WTC11 (cell line): ENCODE results near the gene KLK2. TPM values are rescaled to one million over a fixed set of nuclear protein-coding genes. Genes with fewer than 3 reads are reported as not detected.

ENCODE experiments used
- ATAC-seq: fragments of 200-7000 bp; cut with Tn5 transposase; 2 replicates; pipeline ENCODE4 v1.10.0; 2021; ENCODE audit warnings: mild to moderate bottlenecking, moderate library complexity
- CTCF ChIA-PET: fragments of 300-600 bp; sonication (Branson Sonifier 250); formaldehyde crosslinking; loops from one replicate; lab custom pipeline; 2021; ENCODE audit warnings: antibody characterized with exemption; lab: Charles Lee
- POLR2A ChIA-PET: fragments of 350-600 bp; sonication (Branson Sonifier 250); formaldehyde crosslinking; loops from one replicate; lab custom pipeline; 2021; ENCODE audit warnings: antibody characterized with exemption; lab: Charles Lee
- DNase-seq: peaks from one replicate; pipeline ENCODE4 v3.0.0; 2021; ENCODE audit warnings: low spot score
- H3K27ac Mint-ChIP-seq: 2 replicates; pipeline ENCODE4 v1.8.0; 2021; ENCODE audit warnings: mixed read lengths
- H3K27me3 Mint-ChIP-seq: 2 replicates; pipeline ENCODE4 v1.8.0; 2021; ENCODE audit warnings: low read depth, mild to moderate bottlenecking, moderate library complexity, mixed read lengths
- H3K36me3 Mint-ChIP-seq: 2 replicates; pipeline ENCODE4 v1.8.0; 2021; ENCODE audit warnings: mixed read lengths
- H3K4me1 Mint-ChIP-seq: 2 replicates; pipeline ENCODE4 v1.8.0; 2022; ENCODE audit warnings: mixed read lengths
- H3K4me3 Mint-ChIP-seq: 2 replicates; pipeline ENCODE4 v1.8.0; 2021; ENCODE audit warnings: mild to moderate bottlenecking, moderate library complexity, mixed read lengths
- H3K9me3 Mint-ChIP-seq: 2 replicates; pipeline ENCODE4 v1.8.0; 2021; ENCODE audit warnings: mixed read lengths
- ATF1 ChIP-seq: sonication (generic); formaldehyde crosslinking; IDR thresholded peaks from 2 replicates; pipeline ENCODE4 v1.8.1; 2023; ENCODE audit warnings: mild to moderate bottlenecking, moderate library complexity, missing genetic modification reagents
- CBFB ChIP-seq: sonication (generic); formaldehyde crosslinking; IDR thresholded peaks from 2 replicates; pipeline ENCODE4 v1.8.1; 2022; ENCODE audit warnings: mild to moderate bottlenecking, low read depth, missing genetic modification reagents
- ELF4 ChIP-seq: sonication (generic); formaldehyde crosslinking; IDR thresholded peaks from 2 replicates; pipeline ENCODE4 v1.8.1; 2022; ENCODE audit warnings: low read depth, mild to moderate bottlenecking, moderate library complexity, missing genetic modification reagents
- GRHL2 ChIP-seq: fragments of 250-450 bp; sonication (Bioruptor Pico); IDR thresholded peaks from 2 replicates; pipeline ENCODE4 v1.8.0; 2022; ENCODE audit warnings: mild to moderate bottlenecking, moderate library complexity; ENCODE audit not compliant: insufficient replicate concordance, severe bottlenecking
- HMGA2 ChIP-seq: fragments of 250-450 bp; sonication (Bioruptor Pico); IDR thresholded peaks from 2 replicates; pipeline ENCODE4 v1.4.0; 2021; ENCODE audit warnings: mild to moderate bottlenecking, moderate library complexity
- MXD4 ChIP-seq: fragments of 250-450 bp; sonication (Bioruptor Pico); IDR thresholded peaks from 2 replicates; pipeline ENCODE4 v1.8.0; 2021; ENCODE audit warnings: mild to moderate bottlenecking, moderate library complexity, borderline replicate concordance
- NFATC4 ChIP-seq: fragments of 250-450 bp; sonication (Bioruptor Pico); IDR thresholded peaks from 2 replicates; pipeline ENCODE4 v1.9.0; 2021; ENCODE audit warnings: mild to moderate bottlenecking
- OVOL2 ChIP-seq: fragments of 250-450 bp; sonication (Bioruptor Pico); IDR thresholded peaks from 2 replicates; pipeline ENCODE4 v1.9.0; 2021; ENCODE audit warnings: mild to moderate bottlenecking, borderline replicate concordance
- RORB ChIP-seq: fragments of 250-450 bp; sonication (Bioruptor Pico); IDR thresholded peaks from 2 replicates; pipeline ENCODE4 v1.9.0; 2021; ENCODE audit warnings: mild to moderate bottlenecking
- TP53 ChIP-seq: sonication (generic); formaldehyde crosslinking; IDR thresholded peaks from 2 replicates; pipeline ENCODE4 v1.8.1; 2023; ENCODE audit warnings: mild to moderate bottlenecking, missing genetic modification reagents
- ZNF317 ChIP-seq: sonication (generic); formaldehyde crosslinking; IDR thresholded peaks from 2 replicates; pipeline ENCODE4 v1.8.1; 2023; ENCODE audit warnings: low read depth, mild to moderate bottlenecking, moderate library complexity, missing genetic modification reagents, borderline replicate concordance
- ZNF671 ChIP-seq: fragments of 250-450 bp; sonication (Bioruptor Pico); IDR thresholded peaks from 2 replicates; pipeline ENCODE4 v1.8.0; 2021; ENCODE audit warnings: mild to moderate bottlenecking
- total RNA-seq: library from RNA; stranded (reverse); gene quantifications from 3 replicates; pipeline ENCODE4 v1.2.3, GENCODE V29; 2021
- TF ChIP-seq, protein P1 (sequence below): sonication (generic); formaldehyde crosslinking; IDR thresholded peaks from 2 replicates; pipeline ENCODE4 v1.8.1; 2023; ENCODE audit warnings: mild to moderate bottlenecking, moderate library complexity, missing genetic modification reagents
- TF ChIP-seq, protein P2 (sequence below): sonication (generic); formaldehyde crosslinking; IDR thresholded peaks from 2 replicates; pipeline ENCODE4 v1.8.0; 2022; ENCODE audit warnings: mild to moderate bottlenecking, missing genetic modification reagents
- TF ChIP-seq, protein P3 (sequence below): sonication (generic); formaldehyde crosslinking; conservative IDR thresholded peaks from 2 replicates; pipeline ENCODE4 v1.8.1; 2022; ENCODE audit warnings: mild to moderate bottlenecking, missing genetic modification reagents
- TF ChIP-seq, protein P4 (sequence below): fragments of 250-450 bp; sonication (Bioruptor Pico); conservative IDR thresholded peaks from 2 replicates; pipeline ENCODE4 v1.9.0; 2021; ENCODE audit warnings: mild to moderate bottlenecking
- TF ChIP-seq, protein P5 (sequence below): sonication (generic); formaldehyde crosslinking; IDR thresholded peaks from 2 replicates; pipeline ENCODE4 v1.8.1; 2022; ENCODE audit warnings: mild to moderate bottlenecking, moderate library complexity, missing genetic modification reagents
- TF ChIP-seq, protein P6 (sequence below): sonication (generic); formaldehyde crosslinking; IDR thresholded peaks from 2 replicates; pipeline ENCODE4 v1.8.1; 2023; ENCODE audit warnings: mild to moderate bottlenecking, missing genetic modification reagents, moderate library complexity
- TF ChIP-seq, protein P7 (sequence below): fragments of 250-450 bp; sonication (Bioruptor Pico); IDR thresholded peaks from 2 replicates; pipeline ENCODE4 v1.9.0; 2021; ENCODE audit warnings: mild to moderate bottlenecking

KLK2 gene
- total RNA-seq, 1 experiment from 2014 or later, result not detected

DNA sequence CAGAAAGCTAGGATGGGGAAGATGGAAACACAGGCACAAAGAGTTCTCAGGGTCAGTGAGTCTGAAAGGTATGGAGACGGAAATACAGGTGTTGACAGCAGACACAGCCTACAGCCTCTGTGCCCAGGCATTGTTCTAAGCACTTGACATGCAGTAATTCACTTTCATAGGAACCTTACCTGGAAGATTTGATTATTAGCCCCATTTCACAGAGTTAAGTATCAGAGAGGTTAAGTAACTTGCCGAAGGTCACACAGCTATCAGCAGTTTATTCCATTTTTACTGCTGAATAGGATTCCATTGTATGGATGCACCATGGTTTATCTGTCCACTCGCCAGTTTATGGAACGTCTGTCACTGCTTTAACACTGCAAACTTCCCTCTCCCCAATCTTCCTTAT lies 24.8 kb downstream of the KLK2 start (continued):
- TF ChIP-seq NFATC4 (CRISPR knock-in tag) (no peak), TP53 (CRISPR knock-in tag) (no peak), MXD4 (no peak)
- TF ChIP-seq, protein P1, sequence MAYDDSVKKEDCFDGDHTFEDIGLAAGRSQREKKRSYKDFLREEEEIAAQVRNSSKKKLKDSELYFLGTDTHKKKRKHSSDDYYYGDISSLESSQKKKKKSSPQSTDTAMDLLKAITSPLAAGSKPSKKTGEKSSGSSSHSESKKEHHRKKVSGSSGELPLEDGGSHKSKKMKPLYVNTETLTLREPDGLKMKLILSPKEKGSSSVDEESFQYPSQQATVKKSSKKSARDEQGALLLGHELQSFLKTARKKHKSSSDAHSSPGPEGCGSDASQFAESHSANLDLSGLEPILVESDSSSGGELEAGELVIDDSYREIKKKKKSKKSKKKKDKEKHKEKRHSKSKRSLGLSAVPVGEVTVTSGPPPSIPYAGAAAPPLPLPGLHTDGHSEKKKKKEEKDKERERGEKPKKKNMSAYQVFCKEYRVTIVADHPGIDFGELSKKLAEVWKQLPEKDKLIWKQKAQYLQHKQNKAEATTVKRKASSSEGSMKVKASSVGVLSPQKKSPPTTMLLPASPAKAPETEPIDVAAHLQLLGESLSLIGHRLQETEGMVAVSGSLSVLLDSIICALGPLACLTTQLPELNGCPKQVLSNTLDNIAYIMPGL (CRISPR knock-in tag), result no peak
- TF ChIP-seq, protein P2, sequence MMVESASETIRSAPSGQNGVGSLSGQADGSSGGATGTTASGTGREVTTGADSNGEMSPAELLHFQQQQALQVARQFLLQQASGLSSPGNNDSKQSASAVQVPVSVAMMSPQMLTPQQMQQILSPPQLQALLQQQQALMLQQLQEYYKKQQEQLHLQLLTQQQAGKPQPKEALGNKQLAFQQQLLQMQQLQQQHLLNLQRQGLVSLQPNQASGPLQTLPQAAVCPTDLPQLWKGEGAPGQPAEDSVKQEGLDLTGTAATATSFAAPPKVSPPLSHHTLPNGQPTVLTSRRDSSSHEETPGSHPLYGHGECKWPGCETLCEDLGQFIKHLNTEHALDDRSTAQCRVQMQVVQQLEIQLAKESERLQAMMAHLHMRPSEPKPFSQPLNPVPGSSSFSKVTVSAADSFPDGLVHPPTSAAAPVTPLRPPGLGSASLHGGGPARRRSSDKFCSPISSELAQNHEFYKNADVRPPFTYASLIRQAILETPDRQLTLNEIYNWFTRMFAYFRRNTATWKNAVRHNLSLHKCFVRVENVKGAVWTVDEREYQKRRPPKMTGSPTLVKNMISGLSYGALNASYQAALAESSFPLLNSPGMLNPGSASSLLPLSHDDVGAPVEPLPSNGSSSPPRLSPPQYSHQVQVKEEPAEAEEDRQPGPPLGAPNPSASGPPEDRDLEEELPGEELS (CRISPR knock-in tag), result no peak
- TF ChIP-seq, protein P3, sequence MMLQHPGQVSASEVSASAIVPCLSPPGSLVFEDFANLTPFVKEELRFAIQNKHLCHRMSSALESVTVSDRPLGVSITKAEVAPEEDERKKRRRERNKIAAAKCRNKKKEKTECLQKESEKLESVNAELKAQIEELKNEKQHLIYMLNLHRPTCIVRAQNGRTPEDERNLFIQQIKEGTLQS, result no peak
- TF ChIP-seq, protein P4, sequence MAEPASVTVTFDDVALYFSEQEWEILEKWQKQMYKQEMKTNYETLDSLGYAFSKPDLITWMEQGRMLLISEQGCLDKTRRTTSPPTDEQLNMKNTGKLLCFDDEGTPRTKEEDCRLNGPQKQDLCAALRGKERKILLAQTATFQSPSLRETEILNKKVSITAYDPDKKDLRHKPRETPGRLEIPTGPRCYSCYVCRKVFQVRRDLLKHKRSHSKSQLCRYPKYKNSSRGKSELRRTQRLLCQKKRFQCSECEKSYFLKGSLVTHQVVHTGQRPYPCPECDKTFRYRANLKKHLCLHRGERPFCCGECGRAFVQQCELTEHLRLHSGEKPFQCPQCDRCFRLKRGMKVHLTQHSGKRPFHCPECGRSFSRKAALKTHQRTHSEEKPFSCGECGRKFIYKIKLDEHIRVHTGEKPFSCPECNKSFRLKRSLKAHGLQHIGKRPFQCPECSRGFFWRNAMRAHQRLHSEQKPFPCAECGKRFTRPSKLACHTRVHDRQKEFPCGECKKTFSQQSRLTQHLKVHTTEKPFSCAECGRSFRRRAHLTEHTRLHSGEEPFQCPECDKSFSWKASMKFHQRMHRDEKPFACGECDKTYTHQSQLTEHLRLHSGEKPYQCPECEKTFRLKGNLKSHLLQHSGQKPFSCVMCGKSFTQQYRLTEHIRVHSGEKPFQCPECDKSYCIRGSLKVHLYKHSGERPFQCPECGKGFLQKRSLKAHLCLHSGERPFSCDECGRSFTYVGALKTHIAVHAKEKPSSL (CRISPR knock-in tag), result no peak

DNA sequence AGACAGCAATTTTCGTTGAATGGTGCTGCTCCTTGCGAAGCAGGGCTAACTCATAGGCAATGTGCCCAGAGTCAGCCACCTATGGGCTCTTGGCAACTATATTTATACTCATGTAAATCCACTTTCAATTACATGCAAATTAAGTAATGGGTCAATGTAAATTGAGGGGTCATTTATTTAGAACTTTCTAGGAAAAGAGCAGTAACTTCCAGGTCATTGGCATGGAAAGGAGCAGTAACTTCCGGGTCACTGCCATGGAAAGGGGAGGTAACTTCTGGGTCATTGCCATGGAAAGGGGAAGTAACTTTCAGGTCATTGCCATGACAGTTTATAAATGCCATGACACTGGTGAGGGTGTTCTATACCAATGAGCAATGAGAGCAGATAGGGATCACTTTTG lies 26.3 kb downstream of the KLK2 start:
- ATAC-seq (no peak), DNase-seq (no peak)
- no peaks in the 10 kb centered on the region for H3K4me1 Mint-ChIP-seq
- TF ChIP-seq ELF4 (no peak), HMGA2 (no peak)
- TF ChIP-seq, protein P4 (CRISPR knock-in tag), result no peak
- TF ChIP-seq, protein P5, sequence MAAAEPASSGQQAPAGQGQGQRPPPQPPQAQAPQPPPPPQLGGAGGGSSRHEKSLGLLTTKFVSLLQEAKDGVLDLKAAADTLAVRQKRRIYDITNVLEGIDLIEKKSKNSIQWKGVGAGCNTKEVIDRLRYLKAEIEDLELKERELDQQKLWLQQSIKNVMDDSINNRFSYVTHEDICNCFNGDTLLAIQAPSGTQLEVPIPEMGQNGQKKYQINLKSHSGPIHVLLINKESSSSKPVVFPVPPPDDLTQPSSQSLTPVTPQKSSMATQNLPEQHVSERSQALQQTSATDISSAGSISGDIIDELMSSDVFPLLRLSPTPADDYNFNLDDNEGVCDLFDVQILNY (CRISPR knock-in tag), result no peak
- POLR2A ChIA-PET, result no interaction called here
- CTCF ChIA-PET, result no interaction called here
- no peak overlapping the region for H3K4me3 Mint-ChIP-seq
- no peak overlapping the region for H3K27ac Mint-ChIP-seq
- H3K27me3 Mint-ChIP-seq, result peaks cover 50% of the 10 kb centered on the region
- peaks cover 10% of the 10 kb centered on the region for H3K36me3 Mint-ChIP-seq
- peaks cover 15% of the 10 kb centered on the region for H3K9me3 Mint-ChIP-seq

DNA sequence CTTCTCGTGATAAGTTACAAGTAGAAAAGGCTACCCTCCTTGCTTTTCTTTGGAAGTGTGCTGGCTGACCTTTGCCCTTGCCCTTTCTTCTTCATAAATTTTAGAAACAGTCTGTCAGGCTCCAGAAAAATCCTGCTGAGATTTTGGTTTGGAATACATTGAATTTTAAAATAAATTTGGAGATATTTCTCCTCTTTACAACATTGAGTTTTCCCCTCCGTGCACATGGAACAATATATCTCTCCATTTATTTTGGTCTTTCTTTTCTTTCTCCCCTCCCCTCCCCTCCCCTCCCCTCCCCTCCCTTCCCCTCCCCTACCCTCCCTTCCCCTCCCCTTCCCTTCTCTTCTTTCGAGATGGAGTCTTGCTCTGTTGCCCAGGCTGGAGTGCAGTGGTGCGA lies 29.4 kb downstream of the KLK2 start:
- Mint-ChIP-seq H3K27ac (no peak overlapping the region), H3K4me3 (no peak overlapping the region), H3K27me3 (peaks cover 32% of the 10 kb centered on the region), H3K36me3 (no peaks in the 10 kb centered on the region), H3K4me1 (no peaks in the 10 kb centered on the region), H3K9me3 (no peaks in the 10 kb centered on the region)
- CTCF ChIA-PET, result no interaction called here
- DNase-seq (no peak), ATAC-seq (no peak)
- POLR2A ChIA-PET, result no interaction called here
- TF ChIP-seq ATF1 (CRISPR knock-in tag), result no peak
- TF ChIP-seq ZNF671 (CRISPR knock-in tag), result no peak
- TF ChIP-seq ZNF317 (CRISPR knock-in tag), result no peak
- TF ChIP-seq, protein P6, sequence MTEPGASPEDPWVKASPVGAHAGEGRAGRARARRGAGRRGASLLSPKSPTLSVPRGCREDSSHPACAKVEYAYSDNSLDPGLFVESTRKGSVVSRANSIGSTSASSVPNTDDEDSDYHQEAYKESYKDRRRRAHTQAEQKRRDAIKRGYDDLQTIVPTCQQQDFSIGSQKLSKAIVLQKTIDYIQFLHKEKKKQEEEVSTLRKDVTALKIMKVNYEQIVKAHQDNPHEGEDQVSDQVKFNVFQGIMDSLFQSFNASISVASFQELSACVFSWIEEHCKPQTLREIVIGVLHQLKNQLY, result no peak
- no peak for TF ChIP-seq RORB (CRISPR knock-in tag)
- TF ChIP-seq, protein P1 (CRISPR knock-in tag), result no peak
- no peak for TF ChIP-seq GRHL2
- TF ChIP-seq, protein P7, sequence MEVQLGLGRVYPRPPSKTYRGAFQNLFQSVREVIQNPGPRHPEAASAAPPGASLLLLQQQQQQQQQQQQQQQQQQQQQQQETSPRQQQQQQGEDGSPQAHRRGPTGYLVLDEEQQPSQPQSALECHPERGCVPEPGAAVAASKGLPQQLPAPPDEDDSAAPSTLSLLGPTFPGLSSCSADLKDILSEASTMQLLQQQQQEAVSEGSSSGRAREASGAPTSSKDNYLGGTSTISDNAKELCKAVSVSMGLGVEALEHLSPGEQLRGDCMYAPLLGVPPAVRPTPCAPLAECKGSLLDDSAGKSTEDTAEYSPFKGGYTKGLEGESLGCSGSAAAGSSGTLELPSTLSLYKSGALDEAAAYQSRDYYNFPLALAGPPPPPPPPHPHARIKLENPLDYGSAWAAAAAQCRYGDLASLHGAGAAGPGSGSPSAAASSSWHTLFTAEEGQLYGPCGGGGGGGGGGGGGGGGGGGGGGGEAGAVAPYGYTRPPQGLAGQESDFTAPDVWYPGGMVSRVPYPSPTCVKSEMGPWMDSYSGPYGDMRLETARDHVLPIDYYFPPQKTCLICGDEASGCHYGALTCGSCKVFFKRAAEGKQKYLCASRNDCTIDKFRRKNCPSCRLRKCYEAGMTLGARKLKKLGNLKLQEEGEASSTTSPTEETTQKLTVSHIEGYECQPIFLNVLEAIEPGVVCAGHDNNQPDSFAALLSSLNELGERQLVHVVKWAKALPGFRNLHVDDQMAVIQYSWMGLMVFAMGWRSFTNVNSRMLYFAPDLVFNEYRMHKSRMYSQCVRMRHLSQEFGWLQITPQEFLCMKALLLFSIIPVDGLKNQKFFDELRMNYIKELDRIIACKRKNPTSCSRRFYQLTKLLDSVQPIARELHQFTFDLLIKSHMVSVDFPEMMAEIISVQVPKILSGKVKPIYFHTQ (CRISPR knock-in tag), result no peak
- no peak for TF ChIP-seq OVOL2 (CRISPR knock-in tag)
- TF ChIP-seq CBFB (CRISPR knock-in tag), result no peak
